ENCODE results near the gene FOSL1. TPM values are rescaled to one million over a fixed set of nuclear protein-coding genes. Genes with fewer than 3 reads are reported as not detected.

FOSL1 gene
- total and polyA plus RNA-seq, 2 donors (not counting 1 experiment from before 2014, with no cell fraction given) = 2.3 TPM; not detected in 1

DNA sequence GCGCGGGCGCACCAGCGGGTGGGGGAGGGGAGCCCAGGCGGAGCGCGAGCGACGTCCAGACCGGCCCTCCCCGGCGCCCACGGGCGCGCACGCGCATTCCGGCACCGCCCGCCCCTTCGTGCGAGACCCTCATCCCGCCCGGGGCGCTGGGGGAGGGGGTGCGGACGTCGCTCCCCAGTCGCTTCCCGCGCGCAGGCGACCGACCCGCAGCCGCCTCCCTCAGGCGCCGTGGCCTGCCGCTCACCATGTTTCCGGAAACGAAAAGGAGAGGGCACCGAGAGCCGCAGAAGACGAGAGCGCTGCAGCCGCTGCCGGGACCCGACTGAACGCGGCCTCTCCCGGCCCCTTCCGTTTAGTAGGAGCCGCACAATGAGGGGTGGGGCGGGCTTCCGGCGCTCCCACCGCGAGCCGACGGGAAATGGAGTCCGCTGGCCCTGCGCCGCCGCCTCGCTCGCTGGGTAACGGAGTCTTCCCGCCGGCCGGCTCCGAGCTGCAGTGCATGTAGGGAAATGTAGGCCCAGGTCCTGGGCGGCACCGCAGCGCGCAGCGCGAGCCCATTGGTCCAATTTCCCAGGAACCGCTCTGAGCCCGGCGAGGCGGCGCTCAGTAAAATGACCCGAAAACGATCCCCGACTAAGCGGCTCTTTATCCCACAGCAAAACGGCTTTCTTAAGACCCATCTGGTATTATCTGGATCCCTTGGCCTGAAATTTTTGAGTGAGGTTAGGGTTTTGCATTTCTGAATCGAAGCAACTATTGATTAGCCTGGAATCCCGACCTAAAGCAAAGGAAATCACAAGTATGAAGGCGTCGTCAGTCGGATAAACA, 42.1 kb downstream of the FOSL1 start, which contains the start of gene CFL1:
Gene CFL1, minus strand, starts transcription at position 328 of the 828 bp plus-strand sequence. Its CDS starts 81 bp downstream, at position 247.
- ChIA-PET CTCF (interaction anchor here (1.6 to 8.6 kb wide), 3 partner anchors 13 to 243 kb away, joined by 3 to 244 read pairs (median 71); partner anchors contain the start of genes CCDC85B, EFEMP2, FIBP and PCNX3), POLR2A (interaction anchor here (0.5 to 4.8 kb wide), 15 partner anchors 7 to 997 kb away, joined by 3 to 65 read pairs (median 5); partner anchors contain the start of genes BANF1, CCDC85B, EIF1AD and FIBP)
- peak; percentile 62 for ATAC-seq (ENCODE audit: low read depth)
- Mint-ChIP-seq H3K9me3 (ENCODE audit: insufficient read depth) (no peaks in the 10 kb centered on the region), H3K27ac (peak within 1 kb of the TSS; percentile 98), H3K27me3 (no peaks in the 10 kb centered on the region), H3K4me3 (peak within 1 kb of the TSS; percentile 94), H3K4me1 (peaks cover 57% of the 10 kb centered on the region)
- H3K4me3 ChIP-seq (ENCODE audit: control extremely low read depth in 1 of 5, extremely low read depth in 1 of 5, insufficient read depth in 1 of 5, low read depth in 2 of 5, low read length in 4 of 5) = peak within 1 kb of the TSS; percentile 83 to 98 (median 95)
- TF ChIP-seq, protein P1, sequence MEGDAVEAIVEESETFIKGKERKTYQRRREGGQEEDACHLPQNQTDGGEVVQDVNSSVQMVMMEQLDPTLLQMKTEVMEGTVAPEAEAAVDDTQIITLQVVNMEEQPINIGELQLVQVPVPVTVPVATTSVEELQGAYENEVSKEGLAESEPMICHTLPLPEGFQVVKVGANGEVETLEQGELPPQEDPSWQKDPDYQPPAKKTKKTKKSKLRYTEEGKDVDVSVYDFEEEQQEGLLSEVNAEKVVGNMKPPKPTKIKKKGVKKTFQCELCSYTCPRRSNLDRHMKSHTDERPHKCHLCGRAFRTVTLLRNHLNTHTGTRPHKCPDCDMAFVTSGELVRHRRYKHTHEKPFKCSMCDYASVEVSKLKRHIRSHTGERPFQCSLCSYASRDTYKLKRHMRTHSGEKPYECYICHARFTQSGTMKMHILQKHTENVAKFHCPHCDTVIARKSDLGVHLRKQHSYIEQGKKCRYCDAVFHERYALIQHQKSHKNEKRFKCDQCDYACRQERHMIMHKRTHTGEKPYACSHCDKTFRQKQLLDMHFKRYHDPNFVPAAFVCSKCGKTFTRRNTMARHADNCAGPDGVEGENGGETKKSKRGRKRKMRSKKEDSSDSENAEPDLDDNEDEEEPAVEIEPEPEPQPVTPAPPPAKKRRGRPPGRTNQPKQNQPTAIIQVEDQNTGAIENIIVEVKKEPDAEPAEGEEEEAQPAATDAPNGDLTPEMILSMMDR (IDR thresholded peaks at IDR 0.05) = no peak
- TF ChIP-seq EZH2 (IDR thresholded peaks at IDR 0.05; ENCODE audit: borderline replicate concordance, insufficient read depth, low read depth, low read length, poor library complexity, severe bottlenecking) = no peak
- peak within 1 kb of the TSS; percentile 79 for H3K9ac ChIP-seq (ENCODE audit: low read length)
- WGBS (ENCODE audit: insufficient coverage) = under 1% methylated on average over 86 of the region's 92 CpGs
- H4K20me1 ChIP-seq (ENCODE audit: control insufficient read depth, insufficient read depth, low read length, poor library complexity, severe bottlenecking) = peaks cover 63% of the 10 kb centered on the region
- peaks cover 68% of the 10 kb centered on the region for H3K79me2 ChIP-seq (ENCODE audit: control insufficient read depth, insufficient read depth, low read length)
- no peaks in the 10 kb centered on the region for H3K27me3 ChIP-seq (replicated peaks in 1 of 4; ENCODE audit: control extremely low read depth in 1 of 4, control insufficient read depth in 3 of 4, insufficient read depth in 4 of 4, low read length in 3 of 4)
- DNase-seq = peak; percentile 98
- peaks cover 0 to 53% of the 10 kb centered on the region in 2 experiments for H3K36me3 ChIP-seq (replicated peaks in 1 of 2; ENCODE audit: control extremely low read depth in 1 of 2, control insufficient read depth in 1 of 2, extremely low read depth in 1 of 2, insufficient read depth in 2 of 2, low read length in 1 of 2)
- H3K9me3 ChIP-seq (ENCODE audit: control extremely low read depth in 1 of 3, control insufficient read depth in 2 of 3, insufficient read depth in 1 of 3, low read length in 2 of 3) = no peaks in the 10 kb centered on the region
- H3K27ac ChIP-seq (ENCODE audit: low read length in 2 of 2) = peak within 1 kb of the TSS; percentile 77 to 89
- H3K4me1 ChIP-seq (ENCODE audit: control insufficient read depth in 2 of 2, insufficient read depth in 2 of 2, low read length in 2 of 2) = peaks cover 27 to 55% of the 10 kb centered on the region in 2 donors
- H2AFZ ChIP-seq (ENCODE audit: insufficient read depth, low read depth, low read length, poor library complexity, severe bottlenecking) = peak within 1 kb of the TSS; percentile 85
- peak within 1 kb of the TSS; percentile 94 for H3K4me2 ChIP-seq (replicated peaks; ENCODE audit: low read depth, low read length, poor library complexity, severe bottlenecking)
- intact Hi-C loops (cut with micrococcal nuclease) = loop anchor here (1.0 to 5.0 kb wide), 10 partner anchors 15 to 409 kb away; partner anchors contain the start of genes AP5B1, C11orf68, DRAP1 and EFEMP2
